Mucosa of rectum (tissue), 2 donors: ENCODE measurements around the gene IGLL5.
"Not testable (repeated sequence)": the region's sequence is repeated elsewhere in the genome, so short reads cannot be mapped to it uniquely, and the experiment has no call there.

Experiments
- H3K27ac ChIP-seq, 2 donors: one replicate each; pipeline ENCODE4 v1.7.0; 2013; ENCODE audit warnings: inconsistent platforms in 2 of 2, low read depth in 2 of 2, low read length in 2 of 2
- H3K27me3 ChIP-seq, 2 donors: one replicate each; pipeline ENCODE4 v1.7.0; 2013; ENCODE audit warnings: low read length in 2 of 2; ENCODE audit not compliant: control insufficient read depth in 2 of 2, insufficient read depth in 2 of 2
- H3K36me3 ChIP-seq, 2 donors: one replicate each; pipeline ENCODE4 v1.7.0; 2013; ENCODE audit warnings: low read length in 2 of 2; ENCODE audit not compliant: control insufficient read depth in 2 of 2, insufficient read depth in 2 of 2
- H3K4me1 ChIP-seq, 2 donors: one replicate each; pipeline ENCODE4 v1.7.0; 2013; ENCODE audit warnings: low read length in 2 of 2, mild to moderate bottlenecking in 1 of 2; ENCODE audit not compliant: control insufficient read depth in 2 of 2, insufficient read depth in 2 of 2
- H3K4me3 ChIP-seq, 2 donors: one replicate each; pipeline ENCODE4 v1.7.0; 2013; ENCODE audit warnings: low read length in 2 of 2
- H3K9ac ChIP-seq, 2 donors: one replicate each; pipeline ENCODE4 v1.7.0; 2013; ENCODE audit warnings: low read length in 2 of 2, low read depth in 1 of 2, mild to moderate bottlenecking in 1 of 2
- H3K9me3 ChIP-seq, 2 donors: one replicate each; pipeline ENCODE4 v1.7.0; 2013; ENCODE audit warnings: low read length in 2 of 2; ENCODE audit not compliant: control insufficient read depth in 2 of 2
- donor health status: healthy.
- donor health status: Normal muscosa, but diverticular disease.

Gene IGLL5

GRCh38 chr22:22902247-22903001 is 14.8 kb downstream of the IGLL5 start:
- Histone ChIP-seq H3K4me1 (peaks cover 0 to 8% of the 10 kb centered on the region in 2 donors), H3K9me3 (no peaks in the 10 kb centered on the region), H3K9ac (no peak overlapping the region), H3K27ac (peak overlapping the region; percentile 39 to 52), H3K36me3 (no peaks in the 10 kb centered on the region), H3K4me3 (no peak overlapping the region), H3K27me3 (peaks cover 0 to 3% of the 10 kb centered on the region in 2 donors)

- Histone ChIP-seq H3K27ac (peak overlapping the region; percentile 7 to 9), H3K4me1 (peaks cover 0 to 8% of the 10 kb centered on the region in 2 donors), H3K27me3 (peaks cover 0 to 3% of the 10 kb centered on the region in 2 donors), H3K9ac (no peak overlapping the region), H3K9me3 (no peaks in the 10 kb centered on the region), H3K4me3 (no peak overlapping the region), H3K36me3 (no peaks in the 10 kb centered on the region)
These were observed 15.8 kb downstream of the IGLL5 start for GRCh38 chr22:22903355-22903777.

GRCh38 chr22:22903781-22904192 is 16.2 kb downstream of the IGLL5 start:
- not testable (repeated sequence) for H3K4me1 ChIP-seq, H3K9me3 ChIP-seq, H3K36me3 ChIP-seq, H3K4me3 ChIP-seq, H3K9ac ChIP-seq, H3K27me3 ChIP-seq
- peak overlapping the region in 1 of 2 donors; percentile 9 for H3K27ac ChIP-seq

GRCh38 chr22:22904736-22905135 is 17.1 kb downstream of the IGLL5 start:
- not testable (repeated sequence) for H3K9ac ChIP-seq, H3K4me3 ChIP-seq, H3K36me3 ChIP-seq, H3K27ac ChIP-seq, H3K4me1 ChIP-seq, H3K9me3 ChIP-seq, H3K27me3 ChIP-seq

- not testable (repeated sequence) for H3K9ac ChIP-seq, H3K27ac ChIP-seq, H3K9me3 ChIP-seq, H3K36me3 ChIP-seq, H3K27me3 ChIP-seq, H3K4me1 ChIP-seq, H3K4me3 ChIP-seq
These were observed 18.8 kb downstream of the IGLL5 start for GRCh38 chr22:22906391-22906790.

GRCh38 chr22:22906907-22907550 is 19.4 kb downstream of the IGLL5 start:
- no peak overlapping the region for H3K4me3 ChIP-seq
- no peak overlapping the region for H3K9ac ChIP-seq
- no peaks in the 10 kb centered on the region for H3K9me3 ChIP-seq
- H3K4me1 ChIP-seq, result peaks cover 0 to 5% of the 10 kb centered on the region in 2 donors
- H3K27me3 ChIP-seq, result peaks cover 0 to 3% of the 10 kb centered on the region in 2 donors
- H3K27ac ChIP-seq, result peak overlapping the region in 1 of 2 donors; percentile 16
- H3K36me3 ChIP-seq, result no peaks in the 10 kb centered on the region

- Histone ChIP-seq H3K36me3 (no peaks in the 10 kb centered on the region), H3K27ac (no peak overlapping the region), H3K4me1 (no peaks in the 10 kb centered on the region), H3K4me3 (no peak overlapping the region), H3K9ac (no peak overlapping the region), H3K27me3 (no peaks in the 10 kb centered on the region), H3K9me3 (no peaks in the 10 kb centered on the region)
These were observed 20.2 kb downstream of the IGLL5 start for GRCh38 chr22:22907551-22908494.

- H3K36me3 ChIP-seq, result no peaks in the 10 kb centered on the region
These were observed 20.9 kb downstream of the IGLL5 start for GRCh38 chr22:22908495-22908861.

GRCh38 chr22:22908941-22909604 is 21.5 kb downstream of the IGLL5 start:
- H3K9ac ChIP-seq, result no peak overlapping the region
- no peaks in the 10 kb centered on the region for H3K27me3 ChIP-seq
- no peak overlapping the region for H3K27ac ChIP-seq
- no peak overlapping the region for H3K4me3 ChIP-seq
- no peaks in the 10 kb centered on the region for H3K9me3 ChIP-seq
- no peaks in the 10 kb centered on the region for H3K4me1 ChIP-seq
- H3K36me3 ChIP-seq, result no peaks in the 10 kb centered on the region

More at GRCh38 chr22:22908495-22908861, 20.9 kb downstream of the IGLL5 start:
- H3K27me3 ChIP-seq, result no peaks in the 10 kb centered on the region
- no peak overlapping the region for H3K4me3 ChIP-seq
- no peaks in the 10 kb centered on the region for H3K9me3 ChIP-seq
- no peak overlapping the region for H3K9ac ChIP-seq
- no peaks in the 10 kb centered on the region for H3K4me1 ChIP-seq
- H3K27ac ChIP-seq, result no peak overlapping the region
